CD4-positive, alpha-beta T cell (primary cell): ENCODE measurements around the gene CBLL1. TPM values are rescaled to one million over a fixed set of nuclear protein-coding genes. Genes with fewer than 3 reads are reported as not detected.

Experiments
- ATAC-seq: fragments of 200-7000 bp; cut with Tn5 transposase; one replicate; pipeline ENCODE4 v1.10.0; 2022; ENCODE audit warnings: mild to moderate bottlenecking; ENCODE audit not compliant: poor library complexity
- CTCF ChIA-PET: fragments of 350-600 bp; sonication (Branson Sonifier 250); formaldehyde crosslinking; loops from one replicate; lab custom pipeline; 2021; ENCODE audit warnings: antibody characterized with exemption, inconsistent platforms; lab: Charles Lee
- POLR2A ChIA-PET: fragments of 350-600 bp; sonication (Branson Sonifier 250); formaldehyde crosslinking; loops from one replicate; lab custom pipeline; 2021; ENCODE audit warnings: antibody characterized with exemption, inconsistent platforms; lab: Charles Lee
- DNase-seq, 14 experiments: peaks; one replicate each; pipeline ENCODE4 v3.0.0-alpha.2; 2013 to 2020; ENCODE audit warnings: mixed read lengths in 2 of 14
- H3K27ac ChIP-seq, 2 donors: one replicate each; pipeline versions ENCODE4 v1.5.1 to v1.7.0; 2013; ENCODE audit warnings: low read length in 2 of 2, low read depth in 1 of 2, mild to moderate bottlenecking in 1 of 2
- H3K27me3 ChIP-seq, 2 experiments: 1 replicate in 1 of 2; 2 replicates in 1 of 2; pipeline versions ENCODE4 v1.6.1 to v1.7.0; 2013; ENCODE audit warnings: low read length in 2 of 2, control low read depth in 1 of 2, mild to moderate bottlenecking in 1 of 2, moderate library complexity in 1 of 2; ENCODE audit not compliant: insufficient read depth in 2 of 2, control insufficient read depth in 1 of 2
- H3K36me3 ChIP-seq: one replicate; pipeline ENCODE4 v1.6.1; 2013; ENCODE audit warnings: low read length, control low read depth; ENCODE audit not compliant: insufficient read depth
- H3K4me1 ChIP-seq: one replicate; pipeline ENCODE4 v1.6.1; 2013; ENCODE audit warnings: low read length, control low read depth; ENCODE audit not compliant: insufficient read depth
- H3K4me3 ChIP-seq: one replicate; pipeline ENCODE4 v1.5.1; 2013; ENCODE audit warnings: mild to moderate bottlenecking, low read length, moderate library complexity
- H3K9me3 ChIP-seq, 2 experiments: 1 replicate in 1 of 2; 2 replicates in 1 of 2; pipeline versions ENCODE4 v1.6.1 to v1.7.0; 2013; ENCODE audit warnings: low read length in 2 of 2, mild to moderate bottlenecking in 2 of 2, control low read depth in 1 of 2, moderate library complexity in 1 of 2; ENCODE audit not compliant: control insufficient read depth in 1 of 2, insufficient read depth in 1 of 2
- H3K27ac Mint-ChIP-seq: one replicate; pipeline ENCODE4 v1.8.0; 2020; ENCODE audit warnings: mixed read lengths
- H3K27me3 Mint-ChIP-seq: one replicate; pipeline ENCODE4 v1.8.0; 2021; ENCODE audit warnings: mixed read lengths
- H3K36me3 Mint-ChIP-seq: one replicate; pipeline ENCODE4 v1.8.0; 2021; ENCODE audit warnings: low read depth, mixed read lengths
- H3K4me1 Mint-ChIP-seq: one replicate; pipeline ENCODE4 v1.8.0; 2021; ENCODE audit warnings: low read depth, mixed read lengths
- H3K4me3 Mint-ChIP-seq: one replicate; pipeline ENCODE4 v1.8.0; 2020; ENCODE audit warnings: mild to moderate bottlenecking, mixed read lengths
- H3K9me3 Mint-ChIP-seq: one replicate; pipeline ENCODE4 v1.8.0; 2020; ENCODE audit warnings: mixed read lengths
- intact Hi-C, 2 experiments: fragments of 100-400 bp; cut with DNase I in 1 of 2; cut with micrococcal nuclease in 1 of 2; formaldehyde crosslinking; loops; one replicate each; pipeline versions ENCODE4 v1.15.1 to v1.9.0; 2023 to 2025; cut with DNase I, micrococcal nuclease
- total RNA-seq, 174 experiments: library from RNA in 2 of 174; stranded (reverse) in 2 of 174; gene quantifications; one replicate each; pipeline ENCODE4 v1.2.3 and lab custom pipeline; 2021 to 2026
- TF ChIP-seq, protein P1 (sequence below): fragments of 200-600 bp; IDR thresholded peaks from one replicate; pipeline ENCODE4 v1.8.0; 2022; ENCODE audit warnings: antibody characterized with exemption, mild to moderate bottlenecking

CBLL1 gene
- total RNA-seq, 2 experiments from 2014 or later: 77.8 to 80.2 TPM

DNA sequence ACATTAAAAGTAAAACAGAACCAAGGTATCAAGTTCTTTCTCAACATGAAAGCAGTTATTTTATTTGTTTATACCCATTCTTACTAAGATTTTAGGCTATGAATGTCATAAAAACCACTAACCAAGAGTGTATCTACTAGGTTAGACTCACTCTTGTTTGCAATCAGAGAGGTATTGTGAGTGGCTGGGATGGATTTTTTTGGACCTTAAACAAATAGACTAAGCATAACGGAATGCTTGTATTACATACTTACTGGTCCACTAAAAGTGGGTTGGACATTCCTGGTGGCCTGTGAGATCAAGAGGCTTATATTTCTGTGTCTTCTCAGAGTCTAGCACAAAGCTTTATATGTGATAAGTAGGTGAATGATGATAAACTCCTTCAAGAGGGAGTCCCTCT lies 32.6 kb upstream of the CBLL1 start:
- no peaks in the 10 kb centered on the region for H3K36me3 Mint-ChIP-seq
- H3K27ac ChIP-seq: no peak overlapping the region
- H3K9me3 ChIP-seq: no peaks in the 10 kb centered on the region
- H3K4me1 ChIP-seq: no peaks in the 10 kb centered on the region
- ChIA-PET CTCF (interaction anchor here (1.1 kb wide), 1 partner anchor 30 kb away, joined by 3 read pairs; no protein-coding TSS in a partner anchor), POLR2A (interaction anchor here (1.1 kb wide), 1 partner anchor 35 kb away, joined by 4 read pairs; no protein-coding TSS in a partner anchor)
- ATAC-seq (no peak), DNase-seq (no peak)
- H3K4me3 ChIP-seq: no peak overlapping the region
- intact Hi-C loops: no loop called here
- H3K4me3 Mint-ChIP-seq: no peak overlapping the region
- no peaks in the 10 kb centered on the region for H3K4me1 Mint-ChIP-seq
- TF ChIP-seq, protein P1, sequence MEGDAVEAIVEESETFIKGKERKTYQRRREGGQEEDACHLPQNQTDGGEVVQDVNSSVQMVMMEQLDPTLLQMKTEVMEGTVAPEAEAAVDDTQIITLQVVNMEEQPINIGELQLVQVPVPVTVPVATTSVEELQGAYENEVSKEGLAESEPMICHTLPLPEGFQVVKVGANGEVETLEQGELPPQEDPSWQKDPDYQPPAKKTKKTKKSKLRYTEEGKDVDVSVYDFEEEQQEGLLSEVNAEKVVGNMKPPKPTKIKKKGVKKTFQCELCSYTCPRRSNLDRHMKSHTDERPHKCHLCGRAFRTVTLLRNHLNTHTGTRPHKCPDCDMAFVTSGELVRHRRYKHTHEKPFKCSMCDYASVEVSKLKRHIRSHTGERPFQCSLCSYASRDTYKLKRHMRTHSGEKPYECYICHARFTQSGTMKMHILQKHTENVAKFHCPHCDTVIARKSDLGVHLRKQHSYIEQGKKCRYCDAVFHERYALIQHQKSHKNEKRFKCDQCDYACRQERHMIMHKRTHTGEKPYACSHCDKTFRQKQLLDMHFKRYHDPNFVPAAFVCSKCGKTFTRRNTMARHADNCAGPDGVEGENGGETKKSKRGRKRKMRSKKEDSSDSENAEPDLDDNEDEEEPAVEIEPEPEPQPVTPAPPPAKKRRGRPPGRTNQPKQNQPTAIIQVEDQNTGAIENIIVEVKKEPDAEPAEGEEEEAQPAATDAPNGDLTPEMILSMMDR: no peak
- H3K36me3 ChIP-seq: no peaks in the 10 kb centered on the region
- no peaks in the 10 kb centered on the region for H3K9me3 Mint-ChIP-seq
- no peak overlapping the region for H3K27ac Mint-ChIP-seq
- no peaks in the 10 kb centered on the region for H3K27me3 ChIP-seq
- peaks cover 5% of the 10 kb centered on the region for H3K27me3 Mint-ChIP-seq

- Mint-ChIP-seq H3K27me3 (peaks cover 5% of the 10 kb centered on the region), H3K27ac (no peak overlapping the region), H3K36me3 (no peaks in the 10 kb centered on the region), H3K4me3 (no peak overlapping the region), H3K9me3 (no peaks in the 10 kb centered on the region), H3K4me1 (no peaks in the 10 kb centered on the region)
- no peak for ATAC-seq
- H3K27ac ChIP-seq: no peak overlapping the region
- ChIA-PET CTCF (interaction anchor here (1.1 kb wide), 1 partner anchor 30 kb away, joined by 3 read pairs; no protein-coding TSS in a partner anchor), POLR2A (interaction anchor here (1.1 kb wide), 1 partner anchor 36 kb away, joined by 4 read pairs; no protein-coding TSS in a partner anchor)
- H3K36me3 ChIP-seq: no peaks in the 10 kb centered on the region
- intact Hi-C loops: no loop called here
- H3K27me3 ChIP-seq: no peaks in the 10 kb centered on the region
- no peak for DNase-seq
- H3K9me3 ChIP-seq: no peaks in the 10 kb centered on the region
- no peak overlapping the region for H3K4me3 ChIP-seq
- H3K4me1 ChIP-seq: no peaks in the 10 kb centered on the region
- TF ChIP-seq, protein P1: no peak
Observed at GRCh38 chr7:107712025-107712424, 31.9 kb upstream of the CBLL1 start.

DNA sequence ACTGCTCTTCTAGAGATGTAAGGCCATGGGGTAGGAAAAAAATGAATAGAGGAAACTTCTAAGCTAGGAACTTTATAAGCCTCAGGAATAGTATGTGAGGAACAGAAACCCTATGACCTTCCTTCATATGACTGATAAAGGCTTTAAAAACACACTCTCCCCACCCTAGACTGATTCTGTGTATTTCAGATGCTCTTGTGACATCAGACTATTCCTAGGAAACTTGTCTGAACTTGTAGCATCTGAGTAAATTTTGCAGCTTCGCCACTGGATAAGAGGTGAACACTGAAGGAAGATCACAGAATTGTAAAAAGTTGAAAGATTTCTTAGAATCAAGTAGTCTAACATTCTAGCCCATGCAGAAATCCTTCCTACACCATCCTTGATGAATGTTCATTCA lies 31.0 kb upstream of the CBLL1 start:
- POLR2A ChIA-PET: no interaction called here
- H3K27me3 Mint-ChIP-seq: peaks cover 5% of the 10 kb centered on the region
- CTCF ChIA-PET: no interaction called here

More for the DNA sequence above, 31.0 kb upstream of the CBLL1 start:
- Histone ChIP-seq H3K36me3 (no peaks in the 10 kb centered on the region), H3K4me1 (no peaks in the 10 kb centered on the region), H3K27me3 (no peaks in the 10 kb centered on the region), H3K9me3 (no peaks in the 10 kb centered on the region), H3K27ac (no peak overlapping the region), H3K4me3 (no peak overlapping the region)
- Mint-ChIP-seq H3K4me3 (no peak overlapping the region), H3K9me3 (no peaks in the 10 kb centered on the region), H3K36me3 (no peaks in the 10 kb centered on the region), H3K27ac (no peak overlapping the region), H3K4me1 (no peaks in the 10 kb centered on the region)
- intact Hi-C loops: no loop called here
- TF ChIP-seq, protein P1: no peak
- ATAC-seq: no peak
- no peak for DNase-seq
